Measurements from ENCODE around the gene MGAT5B.

DNA sequence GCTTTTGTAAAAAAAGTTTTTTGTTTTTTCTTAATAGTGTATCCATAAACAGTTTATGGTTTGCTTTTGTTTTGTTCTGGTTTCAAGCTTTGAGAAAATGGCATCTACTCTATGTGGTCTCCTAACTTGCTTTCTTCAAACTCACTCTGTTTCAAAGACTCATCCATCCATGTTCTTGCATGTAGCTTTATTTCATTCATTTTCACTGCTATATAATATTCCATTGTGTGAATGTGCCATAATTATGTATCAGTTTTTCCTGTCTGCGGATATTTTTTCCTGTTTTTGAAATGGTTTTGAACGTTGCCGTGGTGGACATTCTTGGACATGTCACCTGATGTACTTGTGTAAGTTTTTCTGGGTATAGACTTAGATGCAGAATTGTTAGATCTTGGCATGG is 39.1 kb downstream of the MGAT5B start:
- TF ChIP-seq, protein P1, sequence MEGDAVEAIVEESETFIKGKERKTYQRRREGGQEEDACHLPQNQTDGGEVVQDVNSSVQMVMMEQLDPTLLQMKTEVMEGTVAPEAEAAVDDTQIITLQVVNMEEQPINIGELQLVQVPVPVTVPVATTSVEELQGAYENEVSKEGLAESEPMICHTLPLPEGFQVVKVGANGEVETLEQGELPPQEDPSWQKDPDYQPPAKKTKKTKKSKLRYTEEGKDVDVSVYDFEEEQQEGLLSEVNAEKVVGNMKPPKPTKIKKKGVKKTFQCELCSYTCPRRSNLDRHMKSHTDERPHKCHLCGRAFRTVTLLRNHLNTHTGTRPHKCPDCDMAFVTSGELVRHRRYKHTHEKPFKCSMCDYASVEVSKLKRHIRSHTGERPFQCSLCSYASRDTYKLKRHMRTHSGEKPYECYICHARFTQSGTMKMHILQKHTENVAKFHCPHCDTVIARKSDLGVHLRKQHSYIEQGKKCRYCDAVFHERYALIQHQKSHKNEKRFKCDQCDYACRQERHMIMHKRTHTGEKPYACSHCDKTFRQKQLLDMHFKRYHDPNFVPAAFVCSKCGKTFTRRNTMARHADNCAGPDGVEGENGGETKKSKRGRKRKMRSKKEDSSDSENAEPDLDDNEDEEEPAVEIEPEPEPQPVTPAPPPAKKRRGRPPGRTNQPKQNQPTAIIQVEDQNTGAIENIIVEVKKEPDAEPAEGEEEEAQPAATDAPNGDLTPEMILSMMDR (IDR thresholded peaks at IDR 0.05), result no peak
- TF ChIP-seq EZH2phosphoT487 (IDR thresholded peaks at IDR 0.05) (no peak), EZH2 (IDR thresholded peaks at IDR 0.05) (no peak)
